H9 (cell line): Measurements from ENCODE around the gene CHSY3. TPM values are rescaled to one million over a fixed set of nuclear protein-coding genes. Genes with fewer than 3 reads are reported as not detected.

Source experiments
- DNase-seq: peaks from one replicate; pipeline ENCODE4 v3.0.0-alpha.2; 2017
- H2AFZ ChIP-seq: one replicate; pipeline ENCODE4 v1.6.1; 2013; ENCODE audit warnings: mild to moderate bottlenecking, low read length, control low read depth, moderate library complexity
- H2AK5ac ChIP-seq: 2 replicates; pipeline ENCODE4 v1.6.1; 2013; ENCODE audit warnings: low read length, control low read depth, mixed read lengths; ENCODE audit not compliant: insufficient read length
- H2BK120ac ChIP-seq: one replicate; pipeline ENCODE4 v1.6.1; 2013; ENCODE audit warnings: low read depth, mild to moderate bottlenecking, low read length, control low read depth, inconsistent platforms; ENCODE audit not compliant: poor library complexity, severe bottlenecking
- H2BK12ac ChIP-seq: 2 replicates; pipeline ENCODE4 v1.6.1; 2013; ENCODE audit warnings: low read length, control low read depth, mixed read lengths, low read depth; ENCODE audit not compliant: insufficient read length
- H2BK15ac ChIP-seq: 2 replicates; pipeline ENCODE4 v1.6.1; 2013; ENCODE audit warnings: low read depth, low read length, control low read depth
- H2BK20ac ChIP-seq: one replicate; pipeline ENCODE4 v1.6.1; 2013; ENCODE audit warnings: low read depth, mild to moderate bottlenecking, low read length, control low read depth, inconsistent platforms; ENCODE audit not compliant: poor library complexity, severe bottlenecking
- H2BK5ac ChIP-seq: 2 replicates; pipeline ENCODE4 v1.6.1; 2013; ENCODE audit warnings: low read length, control low read depth, mixed read lengths; ENCODE audit not compliant: insufficient read length
- H3K14ac ChIP-seq: 2 replicates; pipeline ENCODE4 v1.6.1; 2013; ENCODE audit warnings: low read length, control low read depth; ENCODE audit not compliant: insufficient read depth
- H3K18ac ChIP-seq: 2 replicates; pipeline ENCODE4 v1.6.1; 2013; ENCODE audit warnings: low read depth, mild to moderate bottlenecking, mixed read lengths, low read length, control low read depth; ENCODE audit not compliant: insufficient read length
- H3K23ac ChIP-seq: 2 replicates; pipeline ENCODE4 v1.6.1; 2013; ENCODE audit warnings: low read length, control low read depth, mixed read lengths, low read depth; ENCODE audit not compliant: insufficient read length
- H3K23me2 ChIP-seq: 2 replicates; pipeline ENCODE4 v1.6.1; 2013; ENCODE audit warnings: low read depth, mild to moderate bottlenecking, mixed read lengths, low read length, control low read depth; ENCODE audit not compliant: insufficient read length, poor library complexity, severe bottlenecking
- H3K27ac ChIP-seq: 2 replicates; pipeline ENCODE4 v1.5.1; 2013; ENCODE audit warnings: low read length, control low read depth, mixed read lengths, low read depth; ENCODE audit not compliant: insufficient read length
- H3K27me3 ChIP-seq: 2 replicates; pipeline ENCODE4 v1.6.1; 2013; ENCODE audit warnings: low read length, control low read depth, inconsistent platforms; ENCODE audit not compliant: insufficient read depth
- H3K4ac ChIP-seq: 2 replicates; pipeline ENCODE4 v1.6.1; 2013; ENCODE audit warnings: low read depth, mild to moderate bottlenecking, control low read depth, inconsistent platforms, low read length, moderate library complexity
- H3K4me1 ChIP-seq: 2 replicates; pipeline ENCODE4 v1.6.1; 2013; ENCODE audit warnings: low read length, control low read depth, inconsistent platforms; ENCODE audit not compliant: insufficient read depth
- H3K4me2 ChIP-seq: 2 replicates; pipeline ENCODE4 v1.6.1; 2013; ENCODE audit warnings: low read length, control low read depth, mixed read lengths; ENCODE audit not compliant: insufficient read length, insufficient read depth
- H3K56ac ChIP-seq: 2 replicates; pipeline ENCODE4 v1.6.1; 2013; ENCODE audit warnings: low read depth, mild to moderate bottlenecking, mixed read lengths, low read length, control low read depth; ENCODE audit not compliant: insufficient read length
- H3K79me1 ChIP-seq: 2 replicates; pipeline ENCODE4 v1.6.1; 2013; ENCODE audit warnings: low read depth, mild to moderate bottlenecking, moderate library complexity, low read length, control low read depth, inconsistent platforms; ENCODE audit not compliant: insufficient read depth, poor library complexity, severe bottlenecking
- H3K79me2 ChIP-seq: 2 replicates; pipeline ENCODE4 v1.6.1; 2013; ENCODE audit warnings: low read length, control low read depth, inconsistent platforms; ENCODE audit not compliant: insufficient read depth
- H3K9ac ChIP-seq: 2 replicates; pipeline ENCODE4 v1.6.1; 2013; ENCODE audit warnings: low read length, control low read depth, mixed read lengths; ENCODE audit not compliant: insufficient read length; ENCODE audit errors: extremely low read depth
- H3K9me3 ChIP-seq: one replicate; pipeline ENCODE4 v1.6.1; 2013; ENCODE audit warnings: low read depth, low read length, inconsistent platforms; ENCODE audit not compliant: control insufficient read depth
- H3T11ph ChIP-seq: one replicate; pipeline ENCODE4 v1.6.1; 2013; ENCODE audit warnings: mild to moderate bottlenecking, low read length, control low read depth, inconsistent platforms
- H4K20me1 ChIP-seq: one replicate; pipeline ENCODE4 v1.6.1; 2013; ENCODE audit not compliant: control insufficient read depth, insufficient read length, insufficient read depth
- H4K5ac ChIP-seq: 2 replicates; pipeline ENCODE4 v1.6.1; 2013; ENCODE audit warnings: low read depth, mild to moderate bottlenecking, mixed read lengths, low read length, control low read depth; ENCODE audit not compliant: insufficient read length
- H4K8ac ChIP-seq: replicated peaks from 2 replicates; pipeline ENCODE4 v1.6.1; 2013; ENCODE audit warnings: low read length, control low read depth, mixed read lengths, low read depth; ENCODE audit not compliant: insufficient read length
- H4K91ac ChIP-seq: 2 replicates; pipeline ENCODE4 v1.6.1; 2013; ENCODE audit warnings: low read depth, mild to moderate bottlenecking, moderate library complexity, mixed read lengths, low read length, control low read depth; ENCODE audit not compliant: insufficient read length
- H3K27ac Mint-ChIP-seq, 3 experiments: 2 replicates in 2 of 3; 3 replicates in 1 of 3; pipeline ENCODE4 v1.8.0; 2020 to 2021; ENCODE audit warnings: mixed read lengths in 3 of 3, mild to moderate bottlenecking in 1 of 3, moderate library complexity in 1 of 3
- H3K27me3 Mint-ChIP-seq: 2 replicates; pipeline ENCODE4 v1.8.0; 2021; ENCODE audit warnings: low read depth, mild to moderate bottlenecking, moderate library complexity, mixed read lengths
- H3K36me3 Mint-ChIP-seq, 3 experiments: 2 replicates in 2 of 3; 3 replicates in 1 of 3; pipeline ENCODE4 v1.8.0; 2020 to 2021; ENCODE audit warnings: low read depth in 3 of 3, mixed read lengths in 3 of 3; ENCODE audit not compliant: insufficient read depth in 1 of 3
- H3K4me1 Mint-ChIP-seq, 2 experiments: 2 replicates each; pipeline ENCODE4 v1.8.0; 2020; ENCODE audit warnings: mixed read lengths in 2 of 2
- H3K4me3 Mint-ChIP-seq, 2 experiments: 2 replicates in 1 of 2; 3 replicates in 1 of 2; pipeline ENCODE4 v1.8.0; 2020 to 2021; ENCODE audit warnings: mild to moderate bottlenecking in 2 of 2, mixed read lengths in 2 of 2, moderate library complexity in 1 of 2
- H3K9me3 Mint-ChIP-seq, 2 experiments: 2 replicates in 1 of 2; 3 replicates in 1 of 2; pipeline ENCODE4 v1.8.0; 2020; ENCODE audit warnings: mild to moderate bottlenecking in 2 of 2, mixed read lengths in 2 of 2, moderate library complexity in 1 of 2
- WGBS: extraction: QIAGEN DNeasy Blood & Tissue Kit; methylation state at CpG from one replicate; pipeline ENCODE4 v1.1.7; 2013; ENCODE audit warnings: missing lambda C conversion rate, low lambda C conversion rate, mixed read lengths; ENCODE audit not compliant: insufficient read length; ENCODE audit errors: extremely low coverage; 5-methylcytosine and 5-hydroxymethylcytosine counted together
- total RNA-seq: library from RNA; stranded (reverse); gene quantifications from 2 replicates; pipeline ENCODE4 v1.2.1, GENCODE V29; 2021
- TF ChIP-seq, protein P1 (sequence below): fragments of 200-600 bp; sonication (generic); conservative IDR thresholded peaks from 3 replicates; pipeline ENCODE4 v1.8.0; 2021; ENCODE audit warnings: antibody characterized with exemption, mild to moderate bottlenecking

Gene CHSY3
- total RNA-seq, 1 experiment from 2014 or later = 0.37 TPM

DNA sequence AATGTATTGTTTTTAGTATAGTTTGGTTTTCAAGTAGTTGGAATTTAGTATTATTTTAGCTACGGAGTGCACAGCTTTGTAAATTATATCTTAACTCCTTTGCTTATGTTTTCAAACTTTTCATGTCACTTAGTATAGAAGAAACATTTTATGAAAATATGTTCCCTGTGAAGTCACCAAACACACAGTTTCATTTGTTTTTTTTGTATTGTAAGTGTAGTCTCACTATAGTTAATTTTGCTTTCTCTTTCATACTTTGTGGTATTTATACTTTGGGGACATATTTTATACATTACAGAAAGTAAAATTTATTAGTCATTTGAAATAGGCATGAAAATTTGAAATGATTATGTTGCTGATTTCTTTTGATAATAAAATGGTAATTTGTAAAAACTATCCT, 5.0 kb downstream of the CHSY3 start:
- no peak overlapping the region for H3K4ac ChIP-seq
- WGBS = no CpG with 5 or more reads among the region's 1 CpG
- H3K18ac ChIP-seq = no peak overlapping the region

More for the DNA sequence above, 5.0 kb downstream of the CHSY3 start:
- Histone ChIP-seq H2BK120ac (no peak overlapping the region), H3K4me2 (no peak overlapping the region), H2AK5ac (no peak overlapping the region), H2BK12ac (no peak overlapping the region), H3K9me3 (no peaks in the 10 kb centered on the region), H2AFZ (no peak overlapping the region), H4K20me1 (no peaks in the 10 kb centered on the region), H3K23ac (no peak overlapping the region), H4K5ac (no peak overlapping the region), H3K4me1 (no peaks in the 10 kb centered on the region), H3K9ac (no peak overlapping the region), H2BK5ac (no peak overlapping the region), H3K79me1 (no peaks in the 10 kb centered on the region), H4K91ac (no peak overlapping the region), H2BK15ac (no peak overlapping the region), H3K27ac (no peak overlapping the region), H2BK20ac (no peak overlapping the region), H3K56ac (no peak overlapping the region), H3K14ac (no peak overlapping the region), H3K79me2 (no peaks in the 10 kb centered on the region), H3T11ph (no peak overlapping the region), H3K23me2 (peaks cover 17% of the 10 kb centered on the region), H3K27me3 (peaks cover 13% of the 10 kb centered on the region; the same call in 1 of the 2 replicates), H4K8ac (no peak overlapping the region)
- no peak for DNase-seq
- no peaks in the 10 kb centered on the region; a peak in 1 of 7 replicates for H3K36me3 Mint-ChIP-seq
- H3K27ac Mint-ChIP-seq = no peak overlapping the region
- peaks cover 32% of the 10 kb centered on the region for H3K27me3 Mint-ChIP-seq
- H3K4me1 Mint-ChIP-seq = peaks cover 14 to 15% of the 10 kb centered on the region in 2 experiments
- TF ChIP-seq, protein P1, sequence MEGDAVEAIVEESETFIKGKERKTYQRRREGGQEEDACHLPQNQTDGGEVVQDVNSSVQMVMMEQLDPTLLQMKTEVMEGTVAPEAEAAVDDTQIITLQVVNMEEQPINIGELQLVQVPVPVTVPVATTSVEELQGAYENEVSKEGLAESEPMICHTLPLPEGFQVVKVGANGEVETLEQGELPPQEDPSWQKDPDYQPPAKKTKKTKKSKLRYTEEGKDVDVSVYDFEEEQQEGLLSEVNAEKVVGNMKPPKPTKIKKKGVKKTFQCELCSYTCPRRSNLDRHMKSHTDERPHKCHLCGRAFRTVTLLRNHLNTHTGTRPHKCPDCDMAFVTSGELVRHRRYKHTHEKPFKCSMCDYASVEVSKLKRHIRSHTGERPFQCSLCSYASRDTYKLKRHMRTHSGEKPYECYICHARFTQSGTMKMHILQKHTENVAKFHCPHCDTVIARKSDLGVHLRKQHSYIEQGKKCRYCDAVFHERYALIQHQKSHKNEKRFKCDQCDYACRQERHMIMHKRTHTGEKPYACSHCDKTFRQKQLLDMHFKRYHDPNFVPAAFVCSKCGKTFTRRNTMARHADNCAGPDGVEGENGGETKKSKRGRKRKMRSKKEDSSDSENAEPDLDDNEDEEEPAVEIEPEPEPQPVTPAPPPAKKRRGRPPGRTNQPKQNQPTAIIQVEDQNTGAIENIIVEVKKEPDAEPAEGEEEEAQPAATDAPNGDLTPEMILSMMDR = no peak
- H3K9me3 Mint-ChIP-seq = no peaks in the 10 kb centered on the region; a peak in 1 of 5 replicates
- no peak overlapping the region for H3K4me3 Mint-ChIP-seq
